K562 (cell line): ENCODE results near the gene SEC31A. TPM values are rescaled to one million over a fixed set of nuclear protein-coding genes. Genes with fewer than 3 reads are reported as not detected.

Source experiments
- ESRRA ChIP-seq: fragments of 450-650 bp; IDR thresholded peaks from 2 replicates; pipeline ENCODE4 v1.6.1; 2014; ENCODE audit warnings: low read depth, mild to moderate bottlenecking, moderate library complexity, borderline replicate concordance
- HNRNPLL ChIP-seq: fragments of 200-400 bp; formaldehyde crosslinking; IDR thresholded peaks from 2 replicates; pipeline ENCODE4 v1.6.1; 2017; ENCODE audit warnings: low read length, low read depth, mild to moderate bottlenecking; ENCODE audit not compliant: poor library complexity, severe bottlenecking
- IRF2 ChIP-seq: sonication (generic); formaldehyde crosslinking; IDR thresholded peaks from 2 replicates; pipeline ENCODE4 v1.8.1; 2022; ENCODE audit warnings: mild to moderate bottlenecking, missing genetic modification reagents
- KDM5B ChIP-seq: fragments of 200-600 bp; sonication (generic); IDR thresholded peaks from 2 replicates; pipeline ENCODE4 v1.6.1; 2012; ENCODE audit warnings: low read depth, mild to moderate bottlenecking, moderate library complexity, low read length, control low read depth, inconsistent platforms; ENCODE audit not compliant: insufficient replicate concordance
- NFATC3 ChIP-seq: fragments of 450-650 bp; IDR thresholded peaks from 2 replicates; pipeline ENCODE4 v1.6.1; 2017; ENCODE audit warnings: mild to moderate bottlenecking
- NONO ChIP-seq, 2 experiments: fragments of 200-400 bp in 1 of 2; fragments of 450-650 bp in 1 of 2; formaldehyde crosslinking in 1 of 2; IDR thresholded peaks; 2 replicates each; pipeline ENCODE4 v1.6.1; 2017; ENCODE audit warnings: low read depth in 2 of 2, mild to moderate bottlenecking in 2 of 2, moderate library complexity in 2 of 2, low read length in 1 of 2
- POLR2H ChIP-seq: IDR thresholded peaks from 2 replicates; pipeline ENCODE4 v1.6.1; 2016; ENCODE audit warnings: missing genetic modification characterization, low read depth, mild to moderate bottlenecking, control low read depth, missing compliant biosample characterization, moderate library complexity
- SOX6 ChIP-seq: fragments of 450-650 bp; IDR thresholded peaks from 2 replicates; pipeline ENCODE4 v1.6.1; 2014; ENCODE audit warnings: mild to moderate bottlenecking
- TARDBP ChIP-seq: fragments of 450-650 bp; IDR thresholded peaks from 2 replicates; pipeline ENCODE4 v1.6.1; 2016
- TCFL5 ChIP-seq: fragments of 250-450 bp; sonication (Bioruptor Pico); conservative IDR thresholded peaks from 2 replicates; pipeline ENCODE4 v1.6.1; 2021; ENCODE audit warnings: mild to moderate bottlenecking, moderate library complexity, matching md5 sums
- ZNF24 ChIP-seq: fragments of 450-650 bp; IDR thresholded peaks from 2 replicates; pipeline ENCODE4 v1.6.1; 2016
- polyA plus RNA-seq, 8 experiments: library from polyadenylated mRNA; depleted of rRNA in 4 of 8; stranded (reverse) in 5 of 8; unstranded in 3 of 8; fragments of >200 nt; fragmentation: Nextera tagmentation in 2 of 8; fragmentation: Illumina TruSeq in 1 of 8; extraction: Ambion mirVana in 2 of 8; extraction: Trizol in 1 of 8; gene quantifications; 2 replicates each; pipeline versions ENCODE4 v1.2.1 to v1.2.3, GENCODE V29; 2011 to 2014; ENCODE audit warnings: inconsistent platforms in 1 of 8, missing spikeins in 1 of 8
- total RNA-seq, 7 experiments: library from RNA; depleted of rRNA in 6 of 7; stranded (reverse); fragments of >200 nt in 6 of 7; fragmentation: Illumina TruSeq in 2 of 7; extraction: Trizol in 2 of 7; gene quantifications; 2 replicates each; pipeline versions ENCODE4 v1.2.1 to v1.2.3, GENCODE V29; 2011 to 2021; ENCODE audit warnings: low replicate concordance in 1 of 7
- TF ChIP-seq, protein P1 (sequence below): sonication (generic); formaldehyde crosslinking; IDR thresholded peaks from 2 replicates; pipeline ENCODE4 v1.8.0; 2022; ENCODE audit warnings: mild to moderate bottlenecking, missing genetic modification reagents
- TF ChIP-seq, protein P2 (sequence below): fragments of 150-350 bp; IDR thresholded peaks from 2 replicates; pipeline ENCODE4 v1.6.1; 2014; ENCODE audit warnings: low read depth, mild to moderate bottlenecking, low read length, borderline replicate concordance
- TF ChIP-seq, protein P3 (sequence below): sonication (generic); formaldehyde crosslinking; IDR thresholded peaks from 2 replicates; pipeline ENCODE4 v1.8.0; 2022; ENCODE audit warnings: mild to moderate bottlenecking, missing genetic modification reagents

SEC31A gene
- total and polyA plus RNA-seq, 9 of the 15 experiments (the other 6 are each of a cell fraction or from before 2014, with no cell fraction given): 78.9 to 241 (median 173) TPM

DNA sequence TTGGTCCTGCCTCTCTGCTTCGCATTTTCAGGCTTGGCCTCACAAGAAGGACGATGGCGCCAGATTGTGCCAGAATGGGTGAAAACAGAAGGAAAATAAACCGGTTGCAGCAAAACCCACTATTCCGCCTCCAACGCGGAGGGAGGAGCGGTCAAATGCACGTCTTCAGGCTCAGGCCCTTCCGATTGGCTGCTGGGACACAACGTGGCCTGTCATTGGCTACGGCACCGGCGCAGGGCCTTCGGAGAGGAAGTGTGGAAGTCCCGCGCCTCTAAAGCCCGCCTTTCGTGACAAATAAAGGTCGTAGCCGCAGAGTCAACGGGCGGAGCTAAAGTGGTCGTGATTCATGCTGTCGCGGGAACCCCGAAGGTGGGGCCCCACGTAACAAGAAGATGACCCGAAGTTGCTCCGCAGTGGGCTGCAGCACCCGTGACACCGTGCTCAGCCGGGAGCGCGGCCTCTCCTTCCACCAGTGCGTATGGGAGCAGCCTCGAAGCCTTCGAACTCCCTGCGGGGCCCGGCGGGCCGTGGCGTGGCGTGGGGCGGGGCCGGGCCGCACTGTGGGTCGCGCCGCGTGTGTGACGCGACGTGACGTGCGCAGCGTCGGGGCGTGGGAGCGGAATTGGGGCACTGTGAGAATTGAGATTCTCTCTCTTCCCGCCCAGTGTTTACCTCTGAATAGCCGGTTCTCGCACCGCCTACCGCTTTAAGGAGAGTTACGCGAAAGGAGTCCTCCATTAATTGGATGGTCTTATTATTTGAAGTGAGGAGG, 9.6 kb upstream of the SEC31A start, which contains the start of gene THAP9 (continued):
- TF ChIP-seq POLR2H (tag): peak; percentile 93
- TF ChIP-seq, protein P1, sequence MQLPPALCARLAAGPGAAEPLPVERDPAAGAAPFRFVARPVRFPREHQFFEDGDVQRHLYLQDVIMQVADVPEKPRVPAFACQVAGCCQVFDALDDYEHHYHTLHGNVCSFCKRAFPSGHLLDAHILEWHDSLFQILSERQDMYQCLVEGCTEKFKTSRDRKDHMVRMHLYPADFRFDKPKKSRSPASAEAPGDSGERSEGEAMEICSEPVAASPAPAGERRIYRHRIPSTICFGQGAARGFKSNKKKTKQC (CRISPR knock-in tag): peak; percentile 86
- peak; percentile 94 for TF ChIP-seq ESRRA
- peak; percentile 89 for TF ChIP-seq KDM5B
- no peak for TF ChIP-seq NFATC3
- TF ChIP-seq NONO (IDR thresholded peaks at IDR 0.05; ENCODE audit: low read depth in 2 of 2, low read length in 1 of 2): peak; percentile 61 to 66; a peak in 2 of 4 replicates
- no peak for TF ChIP-seq IRF2 (CRISPR knock-in tag)
- TF ChIP-seq TARDBP: peak; percentile 99
- TF ChIP-seq ZNF24: peak; percentile 85
- TF ChIP-seq HNRNPLL: peak; percentile 99
- TF ChIP-seq TCFL5 (CRISPR knock-in tag): no peak
- TF ChIP-seq, protein P2, sequence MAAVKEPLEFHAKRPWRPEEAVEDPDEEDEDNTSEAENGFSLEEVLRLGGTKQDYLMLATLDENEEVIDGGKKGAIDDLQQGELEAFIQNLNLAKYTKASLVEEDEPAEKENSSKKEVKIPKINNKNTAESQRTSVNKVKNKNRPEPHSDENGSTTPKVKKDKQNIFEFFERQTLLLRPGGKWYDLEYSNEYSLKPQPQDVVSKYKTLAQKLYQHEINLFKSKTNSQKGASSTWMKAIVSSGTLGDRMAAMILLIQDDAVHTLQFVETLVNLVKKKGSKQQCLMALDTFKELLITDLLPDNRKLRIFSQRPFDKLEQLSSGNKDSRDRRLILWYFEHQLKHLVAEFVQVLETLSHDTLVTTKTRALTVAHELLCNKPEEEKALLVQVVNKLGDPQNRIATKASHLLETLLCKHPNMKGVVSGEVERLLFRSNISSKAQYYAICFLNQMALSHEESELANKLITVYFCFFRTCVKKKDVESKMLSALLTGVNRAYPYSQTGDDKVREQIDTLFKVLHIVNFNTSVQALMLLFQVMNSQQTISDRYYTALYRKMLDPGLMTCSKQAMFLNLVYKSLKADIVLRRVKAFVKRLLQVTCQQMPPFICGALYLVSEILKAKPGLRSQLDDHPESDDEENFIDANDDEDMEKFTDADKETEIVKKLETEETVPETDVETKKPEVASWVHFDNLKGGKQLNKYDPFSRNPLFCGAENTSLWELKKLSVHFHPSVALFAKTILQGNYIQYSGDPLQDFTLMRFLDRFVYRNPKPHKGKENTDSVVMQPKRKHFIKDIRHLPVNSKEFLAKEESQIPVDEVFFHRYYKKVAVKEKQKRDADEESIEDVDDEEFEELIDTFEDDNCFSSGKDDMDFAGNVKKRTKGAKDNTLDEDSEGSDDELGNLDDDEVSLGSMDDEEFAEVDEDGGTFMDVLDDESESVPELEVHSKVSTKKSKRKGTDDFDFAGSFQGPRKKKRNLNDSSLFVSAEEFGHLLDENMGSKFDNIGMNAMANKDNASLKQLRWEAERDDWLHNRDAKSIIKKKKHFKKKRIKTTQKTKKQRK: no peak
- TF ChIP-seq, protein P3, sequence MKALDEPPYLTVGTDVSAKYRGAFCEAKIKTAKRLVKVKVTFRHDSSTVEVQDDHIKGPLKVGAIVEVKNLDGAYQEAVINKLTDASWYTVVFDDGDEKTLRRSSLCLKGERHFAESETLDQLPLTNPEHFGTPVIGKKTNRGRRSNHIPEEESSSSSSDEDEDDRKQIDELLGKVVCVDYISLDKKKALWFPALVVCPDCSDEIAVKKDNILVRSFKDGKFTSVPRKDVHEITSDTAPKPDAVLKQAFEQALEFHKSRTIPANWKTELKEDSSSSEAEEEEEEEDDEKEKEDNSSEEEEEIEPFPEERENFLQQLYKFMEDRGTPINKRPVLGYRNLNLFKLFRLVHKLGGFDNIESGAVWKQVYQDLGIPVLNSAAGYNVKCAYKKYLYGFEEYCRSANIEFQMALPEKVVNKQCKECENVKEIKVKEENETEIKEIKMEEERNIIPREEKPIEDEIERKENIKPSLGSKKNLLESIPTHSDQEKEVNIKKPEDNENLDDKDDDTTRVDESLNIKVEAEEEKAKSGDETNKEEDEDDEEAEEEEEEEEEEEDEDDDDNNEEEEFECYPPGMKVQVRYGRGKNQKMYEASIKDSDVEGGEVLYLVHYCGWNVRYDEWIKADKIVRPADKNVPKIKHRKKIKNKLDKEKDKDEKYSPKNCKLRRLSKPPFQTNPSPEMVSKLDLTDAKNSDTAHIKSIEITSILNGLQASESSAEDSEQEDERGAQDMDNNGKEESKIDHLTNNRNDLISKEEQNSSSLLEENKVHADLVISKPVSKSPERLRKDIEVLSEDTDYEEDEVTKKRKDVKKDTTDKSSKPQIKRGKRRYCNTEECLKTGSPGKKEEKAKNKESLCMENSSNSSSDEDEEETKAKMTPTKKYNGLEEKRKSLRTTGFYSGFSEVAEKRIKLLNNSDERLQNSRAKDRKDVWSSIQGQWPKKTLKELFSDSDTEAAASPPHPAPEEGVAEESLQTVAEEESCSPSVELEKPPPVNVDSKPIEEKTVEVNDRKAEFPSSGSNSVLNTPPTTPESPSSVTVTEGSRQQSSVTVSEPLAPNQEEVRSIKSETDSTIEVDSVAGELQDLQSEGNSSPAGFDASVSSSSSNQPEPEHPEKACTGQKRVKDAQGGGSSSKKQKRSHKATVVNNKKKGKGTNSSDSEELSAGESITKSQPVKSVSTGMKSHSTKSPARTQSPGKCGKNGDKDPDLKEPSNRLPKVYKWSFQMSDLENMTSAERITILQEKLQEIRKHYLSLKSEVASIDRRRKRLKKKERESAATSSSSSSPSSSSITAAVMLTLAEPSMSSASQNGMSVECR (CRISPR knock-in tag): peak; percentile 90; the same call in 1 of the 2 replicates
- TF ChIP-seq SOX6: peak; percentile 46; the same call in 1 of the 2 replicates
